Measurements from ENCODE around the gene TP53INP2.

DNA sequence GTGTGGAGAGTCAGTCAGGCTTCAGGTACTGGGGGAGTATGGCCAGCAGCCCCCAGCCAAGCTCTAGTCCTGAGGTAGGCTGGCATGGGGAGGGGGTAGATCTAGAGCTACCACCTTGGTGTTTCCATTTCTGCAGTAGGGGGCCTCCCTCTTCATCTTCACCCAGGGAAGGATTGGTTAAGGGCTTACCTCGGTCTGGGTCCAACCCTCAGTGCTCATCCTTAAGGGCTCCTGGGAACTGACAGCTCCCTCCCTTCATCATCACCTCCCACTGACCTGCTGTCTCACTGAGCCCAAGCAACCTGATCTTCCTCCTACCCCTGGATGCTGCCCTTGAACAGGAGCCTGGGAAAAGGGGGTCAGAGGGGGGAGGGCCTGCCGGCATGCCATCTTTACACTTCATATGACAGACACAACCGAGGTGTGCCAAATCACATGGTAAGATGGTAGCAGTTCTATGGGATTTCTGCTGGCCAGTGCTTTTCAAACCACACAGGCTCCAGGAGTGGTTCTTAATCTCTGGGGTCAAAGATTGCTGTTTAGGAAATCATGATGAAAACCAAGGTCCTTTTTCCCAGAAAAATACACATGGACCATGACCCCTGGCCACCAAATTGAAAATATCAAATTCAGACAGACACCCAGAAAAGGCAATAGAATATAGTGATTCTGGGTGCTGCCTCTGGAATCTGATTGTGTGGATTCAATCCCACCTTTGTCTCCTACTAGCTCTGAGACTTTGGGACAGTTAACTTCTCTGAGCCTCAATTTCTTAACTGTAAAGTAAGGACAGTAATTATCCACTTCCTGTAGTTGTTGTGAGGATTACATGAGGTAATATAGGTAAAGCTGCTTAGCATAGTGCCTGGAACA, 3.0 kb downstream of the TP53INP2 start:
- TF ChIP-seq, protein P1, sequence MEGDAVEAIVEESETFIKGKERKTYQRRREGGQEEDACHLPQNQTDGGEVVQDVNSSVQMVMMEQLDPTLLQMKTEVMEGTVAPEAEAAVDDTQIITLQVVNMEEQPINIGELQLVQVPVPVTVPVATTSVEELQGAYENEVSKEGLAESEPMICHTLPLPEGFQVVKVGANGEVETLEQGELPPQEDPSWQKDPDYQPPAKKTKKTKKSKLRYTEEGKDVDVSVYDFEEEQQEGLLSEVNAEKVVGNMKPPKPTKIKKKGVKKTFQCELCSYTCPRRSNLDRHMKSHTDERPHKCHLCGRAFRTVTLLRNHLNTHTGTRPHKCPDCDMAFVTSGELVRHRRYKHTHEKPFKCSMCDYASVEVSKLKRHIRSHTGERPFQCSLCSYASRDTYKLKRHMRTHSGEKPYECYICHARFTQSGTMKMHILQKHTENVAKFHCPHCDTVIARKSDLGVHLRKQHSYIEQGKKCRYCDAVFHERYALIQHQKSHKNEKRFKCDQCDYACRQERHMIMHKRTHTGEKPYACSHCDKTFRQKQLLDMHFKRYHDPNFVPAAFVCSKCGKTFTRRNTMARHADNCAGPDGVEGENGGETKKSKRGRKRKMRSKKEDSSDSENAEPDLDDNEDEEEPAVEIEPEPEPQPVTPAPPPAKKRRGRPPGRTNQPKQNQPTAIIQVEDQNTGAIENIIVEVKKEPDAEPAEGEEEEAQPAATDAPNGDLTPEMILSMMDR (IDR thresholded peaks at IDR 0.05) = no peak
- no peak for TF ChIP-seq POLR2A (IDR thresholded peaks at IDR 0.05)
